Measurements from ENCODE around the gene EIF2AK2. TPM values are rescaled to one million over a fixed set of nuclear protein-coding genes. Genes with fewer than 3 reads are reported as not detected.

Gene EIF2AK2
- total RNA-seq, 1 donor from 2014 or later: 15.2 TPM

GRCh38 chr2:37181726-37182684 lies 25.2 kb upstream of the EIF2AK2 start:
- Histone ChIP-seq H3K27me3 (no peaks in the 10 kb centered on the region), H3K4me3 (no peak overlapping the region), H3K9me3 (no peaks in the 10 kb centered on the region), H3K27ac (no peak overlapping the region), H3K4me1 (peaks cover 6% of the 10 kb centered on the region), H3K36me3 (no peaks in the 10 kb centered on the region)
- intact Hi-C loops (cut with DNase I): no loop called here
- no peak for DNase-seq (ENCODE audit: extremely low spot score in 2 of 2)
- TF ChIP-seq POLR2A (IDR thresholded peaks at IDR 0.05): no peak
- no peak for TF ChIP-seq CTCF (IDR thresholded peaks at IDR 0.05)
- TF ChIP-seq POLR2AphosphoS5 (IDR thresholded peaks at IDR 0.05; ENCODE audit: insufficient read depth in 1 of 2, low read depth in 1 of 2): no peak

- peaks cover 6% of the 10 kb centered on the region for H3K4me1 ChIP-seq
- TF ChIP-seq CTCF (IDR thresholded peaks at IDR 0.05) (no peak), POLR2A (IDR thresholded peaks at IDR 0.05) (no peak), POLR2AphosphoS5 (IDR thresholded peaks at IDR 0.05; ENCODE audit: insufficient read depth in 1 of 2, low read depth in 1 of 2) (no peak)
- intact Hi-C loops (cut with DNase I): no loop called here
Observed at GRCh38 chr2:37180640-37181039, 23.9 kb upstream of the EIF2AK2 start.

GRCh38 chr2:37180006-37180639 lies 23.3 kb upstream of the EIF2AK2 start:
- Histone ChIP-seq H3K9me3 (no peaks in the 10 kb centered on the region), H3K4me3 (no peak overlapping the region), H3K27ac (no peak overlapping the region), H3K36me3 (no peaks in the 10 kb centered on the region), H3K4me1 (peaks cover 6% of the 10 kb centered on the region), H3K27me3 (no peaks in the 10 kb centered on the region)
- TF ChIP-seq POLR2A (IDR thresholded peaks at IDR 0.05) (no peak), CTCF (IDR thresholded peaks at IDR 0.05) (no peak), POLR2AphosphoS5 (IDR thresholded peaks at IDR 0.05; ENCODE audit: insufficient read depth in 1 of 2, low read depth in 1 of 2) (no peak)
- intact Hi-C loops (cut with DNase I): no loop called here
- DNase-seq (ENCODE audit: extremely low spot score in 2 of 2): no peak

More at GRCh38 chr2:37180640-37181039, 23.9 kb upstream of the EIF2AK2 start:
- H3K27me3 ChIP-seq: no peaks in the 10 kb centered on the region
- DNase-seq (ENCODE audit: extremely low spot score in 2 of 2): no peak
- H3K4me3 ChIP-seq: no peak overlapping the region
- no peaks in the 10 kb centered on the region for H3K9me3 ChIP-seq
- H3K27ac ChIP-seq: no peak overlapping the region
- no peaks in the 10 kb centered on the region for H3K36me3 ChIP-seq

- Histone ChIP-seq H3K36me3 (no peaks in the 10 kb centered on the region), H3K4me1 (no peaks in the 10 kb centered on the region), H3K4me3 (no peak overlapping the region), H3K9me3 (no peaks in the 10 kb centered on the region), H3K27me3 (no peaks in the 10 kb centered on the region), H3K27ac (no peak overlapping the region)
- intact Hi-C loops (cut with DNase I): no loop called here
- no peak for DNase-seq (ENCODE audit: extremely low spot score in 2 of 2)
- TF ChIP-seq POLR2AphosphoS5 (IDR thresholded peaks at IDR 0.05; ENCODE audit: insufficient read depth in 1 of 2, low read depth in 1 of 2) (no peak), CTCF (IDR thresholded peaks at IDR 0.05) (no peak), POLR2A (IDR thresholded peaks at IDR 0.05) (no peak)
Observed at GRCh38 chr2:37173741-37174140, 17.0 kb upstream of the EIF2AK2 start.

GRCh38 chr2:37171624-37171950 lies 14.8 kb upstream of the EIF2AK2 start:
- Histone ChIP-seq H3K27me3 (no peaks in the 10 kb centered on the region), H3K36me3 (no peaks in the 10 kb centered on the region), H3K4me3 (no peak overlapping the region), H3K27ac (no peak overlapping the region), H3K4me1 (no peaks in the 10 kb centered on the region), H3K9me3 (no peaks in the 10 kb centered on the region)
- no peak for DNase-seq (ENCODE audit: extremely low spot score in 2 of 2)
- intact Hi-C loops (cut with DNase I): no loop called here
- no peak for TF ChIP-seq POLR2AphosphoS5 (IDR thresholded peaks at IDR 0.05; ENCODE audit: insufficient read depth in 1 of 2, low read depth in 1 of 2)
- TF ChIP-seq POLR2A (IDR thresholded peaks at IDR 0.05): no peak
- no peak for TF ChIP-seq CTCF (IDR thresholded peaks at IDR 0.05)
